Measurements from ENCODE around the gene GRK5. TPM values are rescaled to one million over a fixed set of nuclear protein-coding genes. Genes with fewer than 3 reads are reported as not detected.
"Not testable (repeated sequence)": the region's sequence is repeated elsewhere in the genome, so short reads cannot be mapped to it uniquely, and the experiment has no call there.

The GRK5 gene
- total and polyA plus RNA-seq, 2 donors: 23.8 to 27.0 TPM

- no peaks in the 10 kb centered on the region for H3K36me3 ChIP-seq (ENCODE audit: insufficient read depth)
- no peak for DNase-seq (ENCODE audit: extremely low spot score)
- WGBS: 93% methylated on average over 23 of the region's 23 CpGs
Observed at GRCh38 chr10:119455609-119456434, 248.5 kb downstream of the GRK5 start.

GRCh38 chr10:119456435-119456810, 249.1 kb downstream of the GRK5 start:
- no peak overlapping the region for H3K27ac ChIP-seq (ENCODE audit: low read depth)
- H3K4me1 ChIP-seq (ENCODE audit: insufficient read depth): no peaks in the 10 kb centered on the region
- no peaks in the 10 kb centered on the region for H3K36me3 ChIP-seq (ENCODE audit: insufficient read depth)
- H3K4me3 ChIP-seq (ENCODE audit: low read depth, low read length): no peak overlapping the region
- no peak for DNase-seq (ENCODE audit: extremely low spot score)
- WGBS: 90% methylated on average over 7 of the region's 7 CpGs

More at GRCh38 chr10:119455609-119456434, 248.5 kb downstream of the GRK5 start:
- Histone ChIP-seq H3K4me1 (ENCODE audit: insufficient read depth) (no peaks in the 10 kb centered on the region), H3K27ac (ENCODE audit: low read depth) (no peak overlapping the region), H3K4me3 (ENCODE audit: low read depth, low read length) (no peak overlapping the region)

DNA sequence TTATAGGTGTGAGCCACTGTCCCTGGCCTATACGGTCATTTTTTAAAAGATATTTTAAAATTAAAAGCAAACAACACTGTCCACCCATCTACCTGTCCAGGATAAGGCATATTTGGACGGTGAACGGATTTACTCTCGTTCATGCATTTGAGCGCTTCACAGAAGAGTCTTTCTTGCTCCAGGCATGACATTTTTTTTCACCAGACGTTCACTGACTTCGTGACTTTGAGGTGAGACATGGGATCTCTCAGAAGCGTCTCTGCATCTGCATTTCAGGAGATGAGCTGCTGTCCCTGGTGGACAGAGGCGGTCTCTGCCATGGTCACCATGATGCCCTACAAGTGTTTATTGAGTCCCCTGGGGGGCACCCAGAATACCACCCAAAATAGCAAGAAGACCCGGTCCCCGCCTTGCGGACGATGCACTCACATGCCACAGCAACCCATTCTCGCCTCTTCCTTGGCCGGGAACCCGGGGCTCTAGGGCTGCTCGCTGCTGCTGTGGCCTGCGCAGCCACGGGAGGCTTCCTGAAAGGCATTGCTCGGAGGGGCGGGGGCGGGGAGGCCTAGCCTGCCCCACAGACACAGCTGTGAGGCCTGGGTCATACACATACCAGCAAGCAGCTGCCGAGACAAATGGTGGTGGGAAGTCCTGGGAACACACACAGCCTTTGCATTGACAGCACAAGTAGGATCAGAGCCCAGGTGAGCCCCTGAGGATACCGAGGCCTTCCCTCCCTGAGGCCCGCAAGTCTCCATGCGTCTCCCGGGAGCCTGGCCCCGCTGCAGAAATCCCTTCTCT, 250.8 kb downstream of the GRK5 start:
- WGBS: 93% methylated on average over 28 of the region's 28 CpGs
- DNase-seq (ENCODE audit: extremely low spot score): no peak

DNA sequence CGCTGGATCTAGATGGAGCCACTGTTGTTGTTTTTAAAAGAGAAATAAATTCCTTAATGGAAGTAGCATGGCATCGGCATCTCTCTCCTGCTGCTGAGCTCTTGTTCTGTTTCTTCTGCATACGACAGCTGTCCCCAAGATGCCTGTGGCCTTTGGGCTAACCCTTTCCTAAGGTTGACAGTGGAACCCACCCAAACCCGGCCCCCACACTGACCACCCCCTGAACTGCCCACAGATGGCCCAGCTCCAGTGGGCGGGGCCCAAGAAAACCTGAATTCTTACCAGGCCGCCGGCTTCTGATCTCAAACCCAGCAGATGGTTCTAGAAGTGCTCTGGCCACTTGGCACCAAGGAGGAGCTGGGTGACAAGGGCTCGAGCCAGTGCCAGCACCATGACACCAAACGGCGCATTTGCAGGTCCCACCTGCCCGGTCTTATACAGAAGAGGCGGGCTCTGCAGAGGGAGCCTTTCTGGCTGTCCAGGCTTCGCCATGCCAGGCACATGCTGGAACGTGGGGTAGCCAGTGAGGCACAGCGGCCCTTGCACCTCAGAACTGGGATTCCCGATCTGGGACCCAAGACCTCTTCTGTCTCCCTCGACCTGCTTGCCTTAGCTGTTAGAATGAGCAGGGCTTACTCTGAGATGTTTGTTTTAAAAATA, 252.4 kb downstream of the GRK5 start:
- no peaks in the 10 kb centered on the region for H3K4me1 ChIP-seq (ENCODE audit: insufficient read depth)
- WGBS: 90% methylated on average over 17 of the region's 17 CpGs
- no peak for DNase-seq (ENCODE audit: extremely low spot score)

More for the DNA sequence above, 250.8 kb downstream of the GRK5 start:
- Histone ChIP-seq H3K4me1 (ENCODE audit: insufficient read depth) (no peaks in the 10 kb centered on the region), H3K27ac (ENCODE audit: low read depth) (no peak overlapping the region), H3K4me3 (ENCODE audit: low read depth, low read length) (no peak overlapping the region), H3K36me3 (ENCODE audit: insufficient read depth) (no peaks in the 10 kb centered on the region)

GRCh38 chr10:119460369-119461195, 253.2 kb downstream of the GRK5 start:
- DNase-seq (ENCODE audit: extremely low spot score): no peak
- Histone ChIP-seq H3K36me3 (ENCODE audit: insufficient read depth) (no peaks in the 10 kb centered on the region), H3K27ac (ENCODE audit: low read depth) (no peak overlapping the region), H3K4me3 (ENCODE audit: low read depth, low read length) (no peak overlapping the region), H3K4me1 (ENCODE audit: insufficient read depth) (no peaks in the 10 kb centered on the region)
- WGBS: 83% methylated on average over 11 of the region's 11 CpGs

More for the DNA sequence above, 252.4 kb downstream of the GRK5 start:
- Histone ChIP-seq H3K36me3 (ENCODE audit: insufficient read depth) (no peaks in the 10 kb centered on the region), H3K27ac (ENCODE audit: low read depth) (no peak overlapping the region), H3K4me3 (ENCODE audit: low read depth, low read length) (no peak overlapping the region)

- no peaks in the 10 kb centered on the region for H3K36me3 ChIP-seq (ENCODE audit: insufficient read depth)
- no peaks in the 10 kb centered on the region for H3K4me1 ChIP-seq (ENCODE audit: insufficient read depth)
- WGBS: 86% methylated on average over 3 of the region's 3 CpGs
- no peak overlapping the region for H3K27ac ChIP-seq (ENCODE audit: low read depth)
- H3K4me3 ChIP-seq (ENCODE audit: low read depth, low read length): no peak overlapping the region
- no peak for DNase-seq (ENCODE audit: extremely low spot score)
Observed at GRCh38 chr10:119461380-119461779, 254.0 kb downstream of the GRK5 start.

DNA sequence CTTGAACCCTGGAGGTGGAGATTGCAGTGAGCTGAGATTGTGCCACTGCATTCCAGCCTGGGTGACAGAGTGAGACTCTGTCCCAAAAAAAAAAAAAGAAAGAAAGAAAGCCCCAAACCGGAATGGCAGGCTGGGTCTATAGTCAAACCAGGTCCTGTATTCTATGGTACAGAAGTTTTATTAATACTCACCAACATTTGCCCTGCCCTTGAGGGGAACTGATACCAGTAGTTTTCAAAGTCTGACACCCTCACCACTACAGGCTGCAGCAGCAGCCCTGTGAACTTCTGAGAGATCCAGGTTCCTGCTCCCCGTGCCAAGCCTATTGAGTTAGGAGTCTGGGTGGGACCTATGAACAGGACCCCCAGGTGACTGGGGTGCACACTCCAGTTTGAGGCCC, 254.6 kb downstream of the GRK5 start:
- no peaks in the 10 kb centered on the region for H3K36me3 ChIP-seq (ENCODE audit: insufficient read depth)
- DNase-seq (ENCODE audit: extremely low spot score): no peak
- 81% methylated on average over 2 of the region's 2 CpGs for WGBS

DNA sequence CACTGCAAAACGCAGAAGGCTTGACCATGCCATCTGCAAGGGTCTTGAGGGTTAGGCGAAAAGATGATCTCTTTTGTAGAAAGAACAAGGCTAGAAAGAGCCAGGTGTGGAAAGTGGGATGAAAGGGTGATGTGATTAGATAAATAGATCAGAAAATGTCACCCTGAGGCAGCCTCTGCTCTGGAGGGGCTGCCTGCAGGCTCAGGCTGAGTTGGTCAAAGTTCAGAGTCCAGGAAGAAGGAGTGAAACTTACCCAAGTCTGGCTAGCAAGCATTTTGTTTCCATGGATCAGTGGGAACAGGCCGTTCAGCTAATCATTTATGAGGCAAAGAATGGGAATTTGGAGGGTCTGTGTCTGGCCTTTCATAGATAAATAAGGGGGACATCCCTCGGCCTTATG, 255.4 kb downstream of the GRK5 start:
- H3K4me1 ChIP-seq (ENCODE audit: insufficient read depth): no peaks in the 10 kb centered on the region
- H3K36me3 ChIP-seq (ENCODE audit: insufficient read depth): no peaks in the 10 kb centered on the region
- no peak overlapping the region for H3K27ac ChIP-seq (ENCODE audit: low read depth)
- no peak overlapping the region for H3K4me3 ChIP-seq (ENCODE audit: low read depth, low read length)
- 93% methylated on average over 4 of the region's 4 CpGs for WGBS
- no peak for DNase-seq (ENCODE audit: extremely low spot score)

More for the DNA sequence above, 254.6 kb downstream of the GRK5 start:
- Histone ChIP-seq H3K27ac (ENCODE audit: low read depth) (no peak overlapping the region), H3K4me3 (ENCODE audit: low read depth, low read length) (no peak overlapping the region), H3K4me1 (ENCODE audit: insufficient read depth) (no peaks in the 10 kb centered on the region)

DNA sequence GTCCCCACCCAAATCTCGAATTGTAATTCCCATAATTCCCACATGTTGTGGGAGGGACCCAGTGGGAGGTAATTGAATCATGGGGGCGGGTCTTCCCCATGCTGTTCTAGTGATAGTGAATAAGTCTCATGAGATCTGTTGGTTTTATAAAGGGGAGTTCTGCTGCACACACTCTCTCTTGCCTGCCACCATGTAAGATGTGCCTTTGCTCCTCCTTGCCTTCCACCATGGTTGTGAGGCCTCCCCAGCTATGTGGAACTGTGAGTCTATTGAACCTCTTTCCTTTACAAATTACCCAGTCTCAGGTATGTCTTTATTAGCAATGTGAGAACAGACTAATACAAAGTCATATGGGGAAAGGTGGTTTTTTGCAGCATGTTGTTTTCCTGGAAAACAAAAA, 255.8 kb downstream of the GRK5 start:
- not testable (repeated sequence) for DNase-seq (ENCODE audit: extremely low spot score); H3K36me3 ChIP-seq (ENCODE audit: insufficient read depth); H3K4me1 ChIP-seq (ENCODE audit: insufficient read depth); H3K4me3 ChIP-seq (ENCODE audit: low read depth, low read length); H3K27ac ChIP-seq (ENCODE audit: low read depth)
- WGBS: 90% methylated on average over 2 of the region's 2 CpGs

DNA sequence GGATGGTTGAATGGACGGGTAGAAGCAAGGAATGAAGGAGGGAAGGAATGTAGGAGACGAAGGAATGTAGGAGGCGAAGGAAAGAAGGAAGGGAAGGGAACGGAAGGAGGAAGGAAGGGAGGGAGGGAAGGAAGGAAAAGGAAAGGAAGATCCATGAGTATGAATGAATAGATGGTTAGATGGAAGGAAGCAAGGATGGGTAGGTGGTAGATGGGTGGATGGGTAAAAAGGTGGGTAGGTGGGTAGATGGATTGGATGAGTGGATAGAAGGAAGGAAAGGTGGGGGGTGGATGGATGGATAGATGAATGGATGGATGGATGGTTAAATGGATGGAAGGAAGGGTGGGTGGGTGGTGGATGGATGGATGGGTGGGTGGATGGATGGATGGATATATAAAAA, 257.7 kb downstream of the GRK5 start:
- H3K36me3 ChIP-seq (ENCODE audit: insufficient read depth): no peaks in the 10 kb centered on the region
- no peak overlapping the region for H3K27ac ChIP-seq (ENCODE audit: low read depth)
- H3K4me1 ChIP-seq (ENCODE audit: insufficient read depth): no peaks in the 10 kb centered on the region
- H3K4me3 ChIP-seq (ENCODE audit: low read depth, low read length): no peak overlapping the region
- 81% methylated on average over 4 of the region's 4 CpGs for WGBS
- no peak for DNase-seq (ENCODE audit: extremely low spot score)

DNA sequence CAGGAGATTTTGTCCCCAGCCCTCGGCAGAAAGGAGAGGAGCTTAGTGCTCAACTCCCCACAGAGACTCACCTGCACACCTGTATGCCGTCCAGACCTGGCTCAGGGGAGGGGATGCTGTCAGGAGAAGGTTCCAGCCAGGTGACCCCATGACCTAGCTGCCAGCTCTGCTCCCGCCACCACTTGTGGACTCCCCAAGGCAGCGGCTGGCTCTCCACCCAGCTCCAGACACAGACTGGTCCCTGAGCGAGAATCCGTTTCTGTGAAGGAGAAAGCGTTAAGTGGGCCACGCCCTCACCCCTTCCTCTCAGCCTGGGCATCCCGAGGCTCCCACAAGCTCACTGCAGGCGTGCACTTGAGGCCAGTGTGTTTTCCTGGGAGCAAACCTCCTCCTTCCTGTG, 258.7 kb downstream of the GRK5 start:
- H3K36me3 ChIP-seq (ENCODE audit: insufficient read depth): no peaks in the 10 kb centered on the region
- 69% methylated on average over 10 of the region's 10 CpGs for WGBS
- no peak overlapping the region for H3K4me3 ChIP-seq (ENCODE audit: low read depth, low read length)
- H3K27ac ChIP-seq (ENCODE audit: low read depth): no peak overlapping the region
- no peaks in the 10 kb centered on the region for H3K4me1 ChIP-seq (ENCODE audit: insufficient read depth)
- no peak for DNase-seq (ENCODE audit: extremely low spot score)

DNA sequence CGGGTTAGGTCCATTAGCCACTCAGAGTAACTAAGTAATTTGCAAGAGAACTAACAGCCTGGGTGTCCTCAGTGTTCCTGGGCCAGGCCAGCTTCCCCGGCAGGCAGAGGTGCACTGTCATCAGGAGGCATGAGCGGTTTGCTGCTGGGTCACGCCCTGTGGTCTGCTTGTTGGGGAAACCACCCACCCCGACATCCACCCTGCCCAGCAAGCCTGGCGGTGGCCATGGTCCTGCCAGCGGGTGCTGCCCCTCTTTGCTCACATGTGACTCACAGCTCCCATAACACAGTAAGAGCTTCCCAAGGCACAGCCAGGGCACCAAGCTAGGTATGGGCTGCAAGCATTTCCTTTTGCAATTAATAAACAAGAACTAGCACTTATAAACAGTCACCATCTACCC, 259.3 kb downstream of the GRK5 start:
- Histone ChIP-seq H3K4me1 (ENCODE audit: insufficient read depth) (no peaks in the 10 kb centered on the region), H3K4me3 (ENCODE audit: low read depth, low read length) (no peak overlapping the region), H3K27ac (ENCODE audit: low read depth) (no peak overlapping the region), H3K36me3 (ENCODE audit: insufficient read depth) (no peaks in the 10 kb centered on the region)
- WGBS: 77% methylated on average over 7 of the region's 7 CpGs
- DNase-seq (ENCODE audit: extremely low spot score): no peak
